ENCODE data around the gene KLF13. TPM values are rescaled to one million over a fixed set of nuclear protein-coding genes. Genes with fewer than 3 reads are reported as not detected.

Gene KLF13
- total RNA-seq, 1 donor from 2014 or later, result 31.0 TPM

GRCh38 chr15:31364301-31365031 lies 37.8 kb downstream of the KLF13 start:
- no peak overlapping the region for H3K4me3 ChIP-seq (ENCODE audit: insufficient read depth, low read depth, low read length)
- H3K4me1 Mint-ChIP-seq (ENCODE audit: low read depth, unreplicated experiment), result peaks cover 15% of the 10 kb centered on the region
- H3K27me3 Mint-ChIP-seq (ENCODE audit: low read depth, unreplicated experiment), result no peaks in the 10 kb centered on the region
- no peak overlapping the region for H3K9ac ChIP-seq (ENCODE audit: low read length)
- TF ChIP-seq EZH2 (IDR thresholded peaks at IDR 0.05; ENCODE audit: insufficient read depth, low read length), result no peak
- no peak for TF ChIP-seq CTCF (IDR thresholded peaks at IDR 0.05; ENCODE audit: insufficient read depth, low read depth, low read length)
- H3K9me3 Mint-ChIP-seq (ENCODE audit: unreplicated experiment), result no peaks in the 10 kb centered on the region
- DNase-seq (ENCODE audit: low read depth) (no peak), FAIRE-seq (no peak)
- H2AFZ ChIP-seq (ENCODE audit: low read depth, low read length), result no peak overlapping the region
- H3K27ac Mint-ChIP-seq (ENCODE audit: unreplicated experiment), result no peak overlapping the region
- peaks cover 82% of the 10 kb centered on the region for H3K79me2 ChIP-seq (ENCODE audit: insufficient read depth, low read length)
- no peaks in the 10 kb centered on the region for H3K27me3 ChIP-seq (ENCODE audit: insufficient read depth, low read length)
- no peak overlapping the region for H3K4me3 Mint-ChIP-seq (ENCODE audit: unreplicated experiment)
- no peaks in the 10 kb centered on the region for H3K9me3 ChIP-seq (ENCODE audit: insufficient read depth, low read depth, low read length)
- H3K36me3 ChIP-seq (ENCODE audit: insufficient read depth, low read length), result no peaks in the 10 kb centered on the region
- peaks cover 12% of the 10 kb centered on the region for H3K4me1 ChIP-seq (ENCODE audit: insufficient read depth, low read length)
- H3K27ac ChIP-seq (ENCODE audit: low read depth, low read length), result no peak overlapping the region
- peaks cover 92% of the 10 kb centered on the region for H4K20me1 ChIP-seq (ENCODE audit: insufficient read depth, low read length)
- H3K36me3 Mint-ChIP-seq (ENCODE audit: low read depth, unreplicated experiment), result peaks cover 2% of the 10 kb centered on the region
- no peak overlapping the region for H3K4me2 ChIP-seq (ENCODE audit: low read length)

GRCh38 chr15:31365032-31365654 lies 38.5 kb downstream of the KLF13 start:
- Histone ChIP-seq H3K9ac (ENCODE audit: low read length) (no peak overlapping the region), H3K27ac (ENCODE audit: low read depth, low read length) (no peak overlapping the region), H3K79me2 (ENCODE audit: insufficient read depth, low read length) (peaks cover 79% of the 10 kb centered on the region), H4K20me1 (ENCODE audit: insufficient read depth, low read length) (peaks cover 92% of the 10 kb centered on the region), H3K4me2 (ENCODE audit: low read length) (no peak overlapping the region), H3K4me3 (ENCODE audit: insufficient read depth, low read depth, low read length) (no peak overlapping the region), H2AFZ (ENCODE audit: low read depth, low read length) (no peak overlapping the region), H3K4me1 (ENCODE audit: insufficient read depth, low read length) (peaks cover 12% of the 10 kb centered on the region), H3K36me3 (ENCODE audit: insufficient read depth, low read length) (no peaks in the 10 kb centered on the region), H3K9me3 (ENCODE audit: insufficient read depth, low read depth, low read length) (no peaks in the 10 kb centered on the region), H3K27me3 (ENCODE audit: insufficient read depth, low read length) (no peaks in the 10 kb centered on the region)
- peaks cover 21% of the 10 kb centered on the region for H3K4me1 Mint-ChIP-seq (ENCODE audit: low read depth, unreplicated experiment)
- no peak for TF ChIP-seq CTCF (IDR thresholded peaks at IDR 0.05; ENCODE audit: insufficient read depth, low read depth, low read length)
- no peak for TF ChIP-seq EZH2 (IDR thresholded peaks at IDR 0.05; ENCODE audit: insufficient read depth, low read length)
- no peak for FAIRE-seq
- H3K36me3 Mint-ChIP-seq (ENCODE audit: low read depth, unreplicated experiment), result peaks cover 5% of the 10 kb centered on the region
- no peaks in the 10 kb centered on the region for H3K9me3 Mint-ChIP-seq (ENCODE audit: unreplicated experiment)
- H3K4me3 Mint-ChIP-seq (ENCODE audit: unreplicated experiment), result no peak overlapping the region
- no peaks in the 10 kb centered on the region for H3K27me3 Mint-ChIP-seq (ENCODE audit: low read depth, unreplicated experiment)
- no peak for DNase-seq (ENCODE audit: low read depth)
- no peak overlapping the region for H3K27ac Mint-ChIP-seq (ENCODE audit: unreplicated experiment)

- H4K20me1 ChIP-seq (ENCODE audit: insufficient read depth, low read length), result peaks cover 92% of the 10 kb centered on the region
- Mint-ChIP-seq H3K36me3 (ENCODE audit: low read depth, unreplicated experiment) (peaks cover 5% of the 10 kb centered on the region), H3K9me3 (ENCODE audit: unreplicated experiment) (no peaks in the 10 kb centered on the region), H3K27ac (ENCODE audit: unreplicated experiment) (peak overlapping the region; percentile 34), H3K4me1 (ENCODE audit: low read depth, unreplicated experiment) (peaks cover 21% of the 10 kb centered on the region), H3K27me3 (ENCODE audit: low read depth, unreplicated experiment) (no peaks in the 10 kb centered on the region), H3K4me3 (ENCODE audit: unreplicated experiment) (no peak overlapping the region)
- TF ChIP-seq EZH2 (IDR thresholded peaks at IDR 0.05; ENCODE audit: insufficient read depth, low read length) (no peak), CTCF (IDR thresholded peaks at IDR 0.05; ENCODE audit: insufficient read depth, low read depth, low read length) (no peak)
- no peak overlapping the region for H3K9ac ChIP-seq (ENCODE audit: low read length)
- peak overlapping the region; percentile 22 for H3K4me2 ChIP-seq (ENCODE audit: low read length)
- H3K4me1 ChIP-seq (ENCODE audit: insufficient read depth, low read length), result peaks cover 12% of the 10 kb centered on the region
- H3K79me2 ChIP-seq (ENCODE audit: insufficient read depth, low read length), result peaks cover 74% of the 10 kb centered on the region
- no peak overlapping the region for H3K27ac ChIP-seq (ENCODE audit: low read depth, low read length)
- H3K4me3 ChIP-seq (ENCODE audit: insufficient read depth, low read depth, low read length), result no peak overlapping the region
- peak; percentile 38 for DNase-seq (ENCODE audit: low read depth)
- no peak for FAIRE-seq
- no peaks in the 10 kb centered on the region for H3K27me3 ChIP-seq (ENCODE audit: insufficient read depth, low read length)
- no peaks in the 10 kb centered on the region for H3K9me3 ChIP-seq (ENCODE audit: insufficient read depth, low read depth, low read length)
- no peaks in the 10 kb centered on the region for H3K36me3 ChIP-seq (ENCODE audit: insufficient read depth, low read length)
- H2AFZ ChIP-seq (ENCODE audit: low read depth, low read length), result no peak overlapping the region
Measured at GRCh38 chr15:31365655-31366127, 39.1 kb downstream of the KLF13 start.

Measured in astrocyte (in vitro differentiated cells and primary cell).